ENCODE measurements around the gene RAB11B.

RAB11B gene

GRCh38 chr19:8452446-8453123 lies 62.4 kb downstream of the RAB11B start:
- DNase-seq (ENCODE audit: extremely low spot score): no peak
- POLR2A ChIA-PET: interaction anchor here (1.1 to 2.4 kb wide), 5 partner anchors 7 to 61 kb away, joined by 3 to 13 read pairs (median 3); partner anchors contain the start of genes HNRNPM, MARCHF2 and ZNF414
- no peak for TF ChIP-seq LEF1 (IDR thresholded peaks at IDR 0.05; ENCODE audit: borderline replicate concordance)
- no peak for TF ChIP-seq BHLHE40 (IDR thresholded peaks at IDR 0.05; ENCODE audit: borderline replicate concordance)
- TF ChIP-seq SP1 (IDR thresholded peaks at IDR 0.05): no peak
- TF ChIP-seq ARNT (IDR thresholded peaks at IDR 0.05): no peak
- TF ChIP-seq ZNF384 (IDR thresholded peaks at IDR 0.05): no peak
- no peak for TF ChIP-seq FOXA1 (IDR thresholded peaks at IDR 0.05)
- no peak for TF ChIP-seq L3MBTL2 (conservative IDR thresholded peaks at IDR 0.05)
- no peak for TF ChIP-seq FOXM1 (IDR thresholded peaks at IDR 0.05; ENCODE audit: borderline replicate concordance)
- TF ChIP-seq CTBP1 (IDR thresholded peaks at IDR 0.05; ENCODE audit: borderline replicate concordance): no peak
- TF ChIP-seq HDGF (IDR thresholded peaks at IDR 0.05; ENCODE audit: borderline replicate concordance): no peak
- CTCF ChIA-PET: no interaction called here

DNA sequence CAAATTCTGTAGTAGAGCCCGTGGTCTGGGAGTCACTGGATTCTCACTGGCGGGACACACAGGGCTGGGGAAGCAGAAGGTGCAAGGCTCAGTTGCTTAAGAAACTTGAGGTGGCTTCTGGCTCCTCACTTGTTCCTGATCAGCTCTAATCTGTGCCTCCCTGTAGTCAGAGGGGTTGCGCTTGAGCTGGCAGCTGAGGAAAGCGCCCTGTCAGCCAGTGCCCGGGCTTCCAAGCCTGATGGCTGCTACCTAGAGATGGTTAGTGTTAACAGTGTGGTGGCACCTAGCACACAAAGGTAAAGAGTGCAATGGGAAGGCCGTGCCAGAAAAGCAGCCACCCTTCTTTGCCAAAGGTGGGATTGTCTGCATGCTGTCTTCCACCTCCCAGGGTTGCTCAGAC lies 63.5 kb downstream of the RAB11B start:
- DNase-seq (ENCODE audit: extremely low spot score): no peak
- TF ChIP-seq TARDBP (IDR thresholded peaks at IDR 0.05) (no peak), ELF4 (IDR thresholded peaks at IDR 0.05) (no peak), HDGF (IDR thresholded peaks at IDR 0.05; ENCODE audit: borderline replicate concordance) (no peak), NFRKB (IDR thresholded peaks at IDR 0.05) (no peak), CTBP1 (IDR thresholded peaks at IDR 0.05; ENCODE audit: borderline replicate concordance) (no peak), SP1 (IDR thresholded peaks at IDR 0.05) (no peak), FOXK2 (IDR thresholded peaks at IDR 0.05) (no peak), BHLHE40 (IDR thresholded peaks at IDR 0.05; ENCODE audit: borderline replicate concordance) (no peak), PKNOX1 (IDR thresholded peaks at IDR 0.05) (no peak), ZNF384 (IDR thresholded peaks at IDR 0.05) (no peak), SUZ12 (IDR thresholded peaks at IDR 0.05) (no peak), L3MBTL2 (conservative IDR thresholded peaks at IDR 0.05) (no peak)
- POLR2A ChIA-PET: interaction anchor here (1.2 to 2.4 kb wide), 3 partner anchors 9 to 60 kb away, joined by 3 to 13 read pairs (median 3); partner anchors contain the start of genes HNRNPM and ZNF414
- CTCF ChIA-PET: no interaction called here
